ENCODE results near the gene OSBPL8.
"Not testable (repeated sequence)": the region's sequence is repeated elsewhere in the genome, so short reads cannot be mapped to it uniquely, and the experiment has no call there.

Gene OSBPL8

GRCh38 chr12:76520348-76520747 lies 39.2 kb downstream of the OSBPL8 start:
- no peak for DNase-seq (ENCODE audit: low spot score)

GRCh38 chr12:76519538-76519937 lies 40.0 kb downstream of the OSBPL8 start:
- no peak for DNase-seq (ENCODE audit: low spot score)

- DNase-seq (ENCODE audit: low spot score): no peak
These were observed 40.9 kb downstream of the OSBPL8 start for GRCh38 chr12:76518699-76519098.

GRCh38 chr12:76515271-76515670 lies 44.3 kb downstream of the OSBPL8 start:
- DNase-seq (ENCODE audit: low spot score): no peak

GRCh38 chr12:76511116-76511716 lies 48.4 kb downstream of the OSBPL8 start:
- DNase-seq (ENCODE audit: low spot score): not testable (repeated sequence)

GRCh38 chr12:76508128-76508980 lies 51.2 kb downstream of the OSBPL8 start:
- DNase-seq (ENCODE audit: low spot score): no peak

GRCh38 chr12:76506149-76506548 lies 53.4 kb downstream of the OSBPL8 start:
- no peak for DNase-seq (ENCODE audit: low spot score)

- DNase-seq (ENCODE audit: low spot score): no peak
These were observed 54.5 kb downstream of the OSBPL8 start for GRCh38 chr12:76505050-76505449.

- no peak for DNase-seq (ENCODE audit: low spot score)
These were observed 55.0 kb downstream of the OSBPL8 start for GRCh38 chr12:76504606-76505005.

- DNase-seq (ENCODE audit: low spot score): no peak
These were observed 55.6 kb downstream of the OSBPL8 start for GRCh38 chr12:76503957-76504356.

GRCh38 chr12:76501390-76501789 lies 58.2 kb downstream of the OSBPL8 start:
- no peak for DNase-seq (ENCODE audit: low spot score)

GRCh38 chr12:76499136-76499535 lies 60.4 kb downstream of the OSBPL8 start:
- not testable (repeated sequence) for DNase-seq (ENCODE audit: low spot score)

GRCh38 chr12:76495556-76495955 lies 64.0 kb downstream of the OSBPL8 start:
- DNase-seq (ENCODE audit: low spot score): no peak

- no peak for DNase-seq (ENCODE audit: low spot score)
These were observed 68.3 kb downstream of the OSBPL8 start for GRCh38 chr12:76491292-76491691.

GRCh38 chr12:76490763-76491162 lies 68.8 kb downstream of the OSBPL8 start:
- DNase-seq (ENCODE audit: low spot score): no peak

GRCh38 chr12:76489737-76490136 lies 69.8 kb downstream of the OSBPL8 start:
- DNase-seq (ENCODE audit: low spot score): peak; percentile 12

GRCh38 chr12:76486011-76486410 lies 73.6 kb downstream of the OSBPL8 start:
- DNase-seq (ENCODE audit: low spot score): no peak

- DNase-seq (ENCODE audit: low spot score): no peak
These were observed 78.8 kb downstream of the OSBPL8 start for GRCh38 chr12:76480796-76481195.

- no peak for DNase-seq (ENCODE audit: low spot score)
These were observed 81.5 kb downstream of the OSBPL8 start for GRCh38 chr12:76478045-76478444.

- DNase-seq (ENCODE audit: low spot score): not testable (repeated sequence)
These were observed 86.7 kb downstream of the OSBPL8 start for GRCh38 chr12:76472862-76473261.

GRCh38 chr12:76471579-76471978 lies 88.0 kb downstream of the OSBPL8 start:
- DNase-seq (ENCODE audit: low spot score): no peak

GRCh38 chr12:76470028-76470939 lies 89.3 kb downstream of the OSBPL8 start:
- peak; percentile 59 for DNase-seq (ENCODE audit: low spot score)
